Epithelial cell of esophagus (primary cell): ENCODE results near the gene MGRN1.

Experiments
- DNase-seq: peaks from one replicate; pipeline ENCODE4 v3.0.0; 2010; ENCODE audit warnings: low read depth
- H3K4me3 ChIP-seq: 2 replicates; pipeline ENCODE4 v1.5.1; 2011; ENCODE audit warnings: mild to moderate bottlenecking, low read length, control low read depth
- CTCF ChIP-seq: IDR thresholded peaks from 2 replicates; pipeline ENCODE4 v1.5.1; 2011; ENCODE audit warnings: low read depth, mild to moderate bottlenecking, low read length, control low read depth, inconsistent platforms; ENCODE audit not compliant: insufficient read depth; ENCODE audit errors: missing control alignments

MGRN1 gene

GRCh38 chr16:4706871-4707270 is 82.2 kb downstream of the MGRN1 start:
- no peak overlapping the region for H3K4me3 ChIP-seq
- DNase-seq: no peak
- no peak for TF ChIP-seq CTCF

GRCh38 chr16:4709481-4709880 is 84.9 kb downstream of the MGRN1 start:
- DNase-seq: no peak
- TF ChIP-seq CTCF: no peak
- no peak overlapping the region for H3K4me3 ChIP-seq

GRCh38 chr16:4713663-4714501 is 89.3 kb downstream of the MGRN1 start:
- TF ChIP-seq CTCF: no peak
- no peak for DNase-seq
- no peak overlapping the region for H3K4me3 ChIP-seq

- no peak for DNase-seq
- TF ChIP-seq CTCF: no peak
- no peak overlapping the region for H3K4me3 ChIP-seq
These were observed 90.4 kb downstream of the MGRN1 start for GRCh38 chr16:4714996-4715395.

GRCh38 chr16:4718466-4718865 is 93.8 kb downstream of the MGRN1 start:
- DNase-seq: no peak

GRCh38 chr16:4723071-4723767 is 98.6 kb downstream of the MGRN1 start:
- no peak overlapping the region for H3K4me3 ChIP-seq

More at GRCh38 chr16:4718466-4718865, 93.8 kb downstream of the MGRN1 start:
- H3K4me3 ChIP-seq: no peak overlapping the region
- no peak for TF ChIP-seq CTCF

More at GRCh38 chr16:4723071-4723767, 98.6 kb downstream of the MGRN1 start:
- DNase-seq: no peak
- TF ChIP-seq CTCF: no peak
